ENCODE results near the gene AIFM2. TPM values are rescaled to one million over a fixed set of nuclear protein-coding genes. Genes with fewer than 3 reads are reported as not detected.

Gene AIFM2
- total RNA-seq, 2 donors from 2014 or later: 15.4 to 25.7 TPM

DNA sequence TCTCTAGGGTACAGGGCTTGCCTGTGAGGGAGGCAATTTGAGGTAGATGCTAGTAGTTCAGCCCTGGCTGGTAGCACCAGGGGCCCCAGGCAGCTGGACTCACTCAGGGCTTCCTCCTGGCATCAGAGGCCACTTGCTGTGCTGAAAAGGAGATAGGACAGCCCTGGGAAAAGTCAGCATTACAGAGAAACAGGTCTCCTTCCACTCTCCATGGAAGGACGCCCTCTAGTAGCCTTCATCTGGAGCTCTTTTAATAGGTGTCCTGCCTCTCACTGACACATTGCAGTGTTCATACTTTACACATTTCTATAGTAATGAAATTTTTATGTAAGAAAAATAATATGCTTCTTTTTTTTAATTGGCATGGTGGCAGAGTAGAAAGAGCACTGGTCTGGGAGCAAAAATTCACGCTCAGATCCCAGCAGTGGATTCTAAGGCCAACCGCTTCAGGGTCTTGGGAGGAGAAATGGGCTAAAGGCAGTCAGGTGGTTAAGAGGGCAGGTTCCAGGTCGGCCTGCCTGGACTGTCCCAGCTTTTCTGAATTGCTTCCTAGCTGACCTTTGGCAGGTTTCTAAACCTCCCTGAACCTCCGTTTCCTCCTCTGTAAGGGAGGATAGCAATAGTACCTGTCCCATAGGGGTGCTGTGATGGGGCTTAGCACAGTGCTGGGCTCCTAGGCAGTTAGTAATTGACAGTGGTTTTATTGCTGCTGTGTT lies 35.8 kb downstream of the AIFM2 start:
- Histone ChIP-seq H3K4me3 (no peak overlapping the region), H3K4me1 (no peaks in the 10 kb centered on the region), H3K27me3 (no peaks in the 10 kb centered on the region), H3K27ac (no peak overlapping the region), H3K36me3 (no peaks in the 10 kb centered on the region), H3K9ac (ENCODE audit: low read depth in 2 of 2, low read length in 2 of 2) (no peak overlapping the region), H3K9me3 (no peaks in the 10 kb centered on the region)
- TF ChIP-seq, protein P1, sequence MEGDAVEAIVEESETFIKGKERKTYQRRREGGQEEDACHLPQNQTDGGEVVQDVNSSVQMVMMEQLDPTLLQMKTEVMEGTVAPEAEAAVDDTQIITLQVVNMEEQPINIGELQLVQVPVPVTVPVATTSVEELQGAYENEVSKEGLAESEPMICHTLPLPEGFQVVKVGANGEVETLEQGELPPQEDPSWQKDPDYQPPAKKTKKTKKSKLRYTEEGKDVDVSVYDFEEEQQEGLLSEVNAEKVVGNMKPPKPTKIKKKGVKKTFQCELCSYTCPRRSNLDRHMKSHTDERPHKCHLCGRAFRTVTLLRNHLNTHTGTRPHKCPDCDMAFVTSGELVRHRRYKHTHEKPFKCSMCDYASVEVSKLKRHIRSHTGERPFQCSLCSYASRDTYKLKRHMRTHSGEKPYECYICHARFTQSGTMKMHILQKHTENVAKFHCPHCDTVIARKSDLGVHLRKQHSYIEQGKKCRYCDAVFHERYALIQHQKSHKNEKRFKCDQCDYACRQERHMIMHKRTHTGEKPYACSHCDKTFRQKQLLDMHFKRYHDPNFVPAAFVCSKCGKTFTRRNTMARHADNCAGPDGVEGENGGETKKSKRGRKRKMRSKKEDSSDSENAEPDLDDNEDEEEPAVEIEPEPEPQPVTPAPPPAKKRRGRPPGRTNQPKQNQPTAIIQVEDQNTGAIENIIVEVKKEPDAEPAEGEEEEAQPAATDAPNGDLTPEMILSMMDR (IDR thresholded peaks at IDR 0.05): no peak
- intact Hi-C loops (cut with DNase I): no loop called here
- DNase-seq: no peak

DNA sequence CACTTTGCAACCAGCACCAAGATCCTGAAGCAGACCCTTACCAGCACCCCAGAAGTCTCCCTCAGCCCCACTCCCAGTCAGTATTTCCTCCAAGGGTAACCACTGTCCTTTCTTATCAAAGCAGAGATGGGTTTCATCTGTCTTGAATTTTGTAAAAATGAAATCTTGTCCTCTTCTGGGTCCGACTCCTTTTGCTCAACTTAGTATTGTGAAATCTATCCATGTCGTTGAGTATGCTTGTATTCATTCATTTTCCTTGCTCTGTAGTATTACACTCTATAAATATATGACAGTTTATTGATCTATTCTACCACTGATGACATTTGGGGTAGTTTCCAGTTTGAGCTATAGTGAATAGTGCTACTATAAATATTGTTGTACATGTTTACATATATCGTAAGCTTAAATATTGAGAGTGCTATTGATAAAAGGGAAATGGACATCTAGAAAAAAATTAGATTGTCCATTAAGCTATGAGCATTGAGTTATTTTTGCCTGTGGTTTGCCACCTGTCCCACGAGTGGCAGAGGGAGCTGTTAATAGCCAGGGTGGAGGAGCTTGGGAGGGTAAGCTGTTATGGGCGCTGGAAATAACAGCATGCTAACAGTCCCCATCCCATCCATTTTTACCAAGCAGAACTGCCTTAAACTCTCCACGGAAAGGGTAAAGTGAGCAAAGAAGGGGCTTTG lies 36.5 kb downstream of the AIFM2 start:
- Histone ChIP-seq H3K9me3 (no peaks in the 10 kb centered on the region), H3K36me3 (no peaks in the 10 kb centered on the region), H3K9ac (ENCODE audit: low read depth in 2 of 2, low read length in 2 of 2) (no peak overlapping the region), H3K27me3 (no peaks in the 10 kb centered on the region), H3K4me1 (no peaks in the 10 kb centered on the region), H3K27ac (no peak overlapping the region), H3K4me3 (no peak overlapping the region)
- TF ChIP-seq, protein P1 (IDR thresholded peaks at IDR 0.05): no peak
- no peak for DNase-seq
- intact Hi-C loops (cut with DNase I): no loop called here

DNA sequence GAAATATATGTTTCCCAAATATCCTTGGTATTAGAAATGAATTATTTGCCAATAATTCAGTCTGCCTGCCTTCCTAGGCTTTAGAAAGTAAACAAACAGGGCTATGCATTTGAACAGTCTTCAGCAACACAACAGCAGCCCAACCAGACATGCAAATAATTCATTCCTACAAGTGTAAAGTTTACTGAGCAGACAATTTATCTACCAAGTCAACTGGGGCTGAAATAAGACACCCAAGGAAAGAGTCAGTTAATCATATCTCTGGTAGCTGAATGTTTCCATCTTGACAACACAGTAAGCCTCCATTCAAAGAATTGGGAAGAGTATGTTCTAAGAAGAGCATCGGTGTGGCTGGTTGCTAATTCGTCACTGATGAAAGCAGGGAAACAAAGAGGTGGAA lies 38.4 kb downstream of the AIFM2 start:
- H3K27me3 ChIP-seq: no peaks in the 10 kb centered on the region
- intact Hi-C loops (cut with DNase I): no loop called here
- no peaks in the 10 kb centered on the region for H3K36me3 ChIP-seq
- no peak overlapping the region for H3K27ac ChIP-seq
- no peak for DNase-seq
- H3K4me1 ChIP-seq: no peaks in the 10 kb centered on the region
- H3K9me3 ChIP-seq: no peaks in the 10 kb centered on the region
- H3K9ac ChIP-seq (ENCODE audit: low read depth in 2 of 2, low read length in 2 of 2): no peak overlapping the region
- TF ChIP-seq, protein P1 (IDR thresholded peaks at IDR 0.05): no peak
- no peak overlapping the region for H3K4me3 ChIP-seq

DNA sequence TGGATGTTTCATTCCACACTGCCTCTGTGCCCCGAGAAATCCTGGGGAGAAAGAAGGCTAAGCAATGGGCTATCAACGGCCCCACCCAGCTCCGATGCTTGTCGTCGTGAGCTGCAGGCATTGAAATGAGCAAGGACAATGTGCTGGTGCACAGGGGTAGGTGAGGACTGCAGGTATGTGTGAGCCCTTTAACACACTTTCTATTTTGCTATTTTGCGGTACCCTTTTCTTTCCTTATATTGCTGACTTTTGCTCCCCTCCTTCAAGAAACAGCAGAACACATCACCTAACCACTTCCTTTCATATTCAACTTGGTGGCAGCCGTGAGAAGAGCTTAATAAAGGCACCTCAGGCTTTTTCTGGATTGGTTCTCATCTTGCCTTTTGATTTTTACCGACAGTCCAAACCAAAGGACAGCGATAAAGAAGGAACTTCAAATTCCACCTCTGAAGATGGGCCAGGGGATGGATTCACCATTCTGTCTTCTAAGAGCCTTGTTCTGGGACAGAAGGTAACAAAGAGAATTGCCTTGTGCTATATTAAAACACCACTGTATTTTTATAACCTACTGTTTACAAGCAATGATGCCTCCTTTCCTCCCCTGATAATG lies 39.2 kb downstream of the AIFM2 start:
- H3K4me3 ChIP-seq: no peak overlapping the region
- H3K9me3 ChIP-seq: no peaks in the 10 kb centered on the region
- H3K9ac ChIP-seq (ENCODE audit: low read depth in 2 of 2, low read length in 2 of 2): no peak overlapping the region
- intact Hi-C loops (cut with DNase I): no loop called here
- DNase-seq: no peak
- no peaks in the 10 kb centered on the region for H3K4me1 ChIP-seq
- H3K27ac ChIP-seq: no peak overlapping the region
- H3K27me3 ChIP-seq: no peaks in the 10 kb centered on the region
- TF ChIP-seq, protein P1 (IDR thresholded peaks at IDR 0.05): no peak
- H3K36me3 ChIP-seq: no peaks in the 10 kb centered on the region

DNA sequence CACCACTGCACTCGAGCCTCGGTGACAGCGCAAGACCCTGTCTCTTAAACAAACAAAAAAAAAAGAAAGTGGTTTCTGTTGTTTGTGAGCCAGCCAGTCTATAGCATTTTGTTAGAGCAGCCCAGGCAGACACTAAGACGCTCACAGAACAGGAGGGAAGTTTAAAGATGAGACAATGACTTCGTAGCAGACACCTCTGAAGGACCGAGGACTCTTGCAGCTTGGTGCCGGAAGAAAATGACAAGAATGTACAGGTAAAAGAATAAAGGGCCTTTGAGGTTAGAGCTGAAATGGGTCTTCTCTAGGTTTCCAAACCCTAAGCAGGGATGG lies 40.3 kb downstream of the AIFM2 start:
- H3K4me3 ChIP-seq: no peak overlapping the region
- no peak for DNase-seq
- no peak overlapping the region for H3K9ac ChIP-seq (ENCODE audit: low read depth in 2 of 2, low read length in 2 of 2)
- intact Hi-C loops (cut with DNase I): no loop called here
- no peaks in the 10 kb centered on the region for H3K9me3 ChIP-seq
- no peaks in the 10 kb centered on the region for H3K4me1 ChIP-seq
- H3K27me3 ChIP-seq: no peaks in the 10 kb centered on the region
- TF ChIP-seq, protein P1 (IDR thresholded peaks at IDR 0.05): no peak
- no peaks in the 10 kb centered on the region for H3K36me3 ChIP-seq
- H3K27ac ChIP-seq: no peak overlapping the region
